GM23338 (cell line): ENCODE measurements around the gene EVI5. TPM values are rescaled to one million over a fixed set of nuclear protein-coding genes. Genes with fewer than 3 reads are reported as not detected.

Experiments
- ATAC-seq: fragments of 200-7000 bp; cut with Tn5 transposase; 3 replicates; pipeline ENCODE4 v1.9.1; 2020
- DNase-seq: peaks from one replicate; pipeline ENCODE4 v3.0.0-alpha.2; 2015; ENCODE audit warnings: low spot score
- H2AFZ ChIP-seq: fragments of 200-600 bp; sonication (generic); 2 replicates; pipeline ENCODE4 v1.8.0; 2016; ENCODE audit warnings: antibody characterized with exemption, mild to moderate bottlenecking, moderate library complexity
- H3F3A ChIP-seq: fragments of 200-600 bp; sonication (generic); replicated peaks from 2 replicates; pipeline ENCODE4 v1.8.0; 2017; ENCODE audit warnings: antibody characterized with exemption, mixed run types, low read depth
- H3K27ac ChIP-seq: fragments of 200-600 bp; sonication (generic); 2 replicates; pipeline ENCODE4 v1.6.1; 2016; ENCODE audit warnings: low read depth
- H3K27me3 ChIP-seq: fragments of 200-600 bp; sonication (generic); 2 replicates; pipeline ENCODE4 v1.8.0; 2016; ENCODE audit warnings: mild to moderate bottlenecking, mixed run types, moderate library complexity; ENCODE audit not compliant: insufficient read depth
- H3K36me3 ChIP-seq: fragments of 200-600 bp; sonication (generic); 2 replicates; pipeline ENCODE4 v1.8.0; 2016; ENCODE audit warnings: mild to moderate bottlenecking; ENCODE audit not compliant: insufficient read depth
- H3K4me1 ChIP-seq: fragments of 200-600 bp; sonication (generic); 2 replicates; pipeline ENCODE4 v1.8.0; 2016; ENCODE audit warnings: mild to moderate bottlenecking, moderate library complexity; ENCODE audit not compliant: insufficient read depth
- H3K4me2 ChIP-seq: fragments of 200-600 bp; sonication (generic); 2 replicates; pipeline ENCODE4 v1.7.1; 2017; ENCODE audit warnings: mixed run types
- H3K4me3 ChIP-seq: fragments of 200-600 bp; sonication (generic); 2 replicates; pipeline ENCODE4 v1.6.1; 2016; ENCODE audit warnings: mixed run types
- H3K79me2 ChIP-seq: fragments of 200-600 bp; sonication (generic); replicated peaks from 2 replicates; pipeline ENCODE4 v1.8.0; 2017; ENCODE audit warnings: mild to moderate bottlenecking; ENCODE audit not compliant: insufficient read depth
- H3K9me2 ChIP-seq: fragments of 200-600 bp; sonication (generic); 2 replicates; pipeline ENCODE4 v1.8.0; 2017; ENCODE audit not compliant: insufficient read depth
- H4K20me1 ChIP-seq: fragments of 200-600 bp; sonication (generic); replicated peaks from 2 replicates; pipeline ENCODE4 v1.8.0; 2017; ENCODE audit warnings: mild to moderate bottlenecking; ENCODE audit not compliant: insufficient read depth
- H3K27ac Mint-ChIP-seq: 2 replicates; pipeline ENCODE4 v1.8.0; 2020; ENCODE audit warnings: inconsistent platforms, mild to moderate bottlenecking, moderate library complexity, mixed read lengths
- H3K27me3 Mint-ChIP-seq: 3 replicates; pipeline ENCODE4 v1.8.0; 2022; ENCODE audit warnings: low read depth, mild to moderate bottlenecking, moderate library complexity, mixed read lengths, inconsistent platforms; ENCODE audit not compliant: insufficient read depth, poor library complexity
- H3K36me3 Mint-ChIP-seq: 3 replicates; pipeline ENCODE4 v1.8.0; 2021; ENCODE audit warnings: low read depth, mild to moderate bottlenecking, inconsistent platforms, moderate library complexity, mixed read lengths
- H3K4me1 Mint-ChIP-seq: 3 replicates; pipeline ENCODE4 v1.8.0; 2020; ENCODE audit warnings: mild to moderate bottlenecking, inconsistent platforms, mixed read lengths
- H3K4me3 Mint-ChIP-seq: 3 replicates; pipeline ENCODE4 v1.8.0; 2021; ENCODE audit warnings: moderate library complexity, mild to moderate bottlenecking, inconsistent platforms, mixed read lengths
- H3K9me3 Mint-ChIP-seq: 3 replicates; pipeline ENCODE4 v1.8.0; 2020; ENCODE audit warnings: moderate library complexity, mild to moderate bottlenecking, inconsistent platforms, mixed read lengths
- CREB1 ChIP-seq: fragments of 250-450 bp; sonication (Bioruptor Pico); IDR thresholded peaks from 2 replicates; pipeline ENCODE4 v1.5.0; 2020; ENCODE audit warnings: low read depth, mild to moderate bottlenecking, moderate library complexity
- CTCF ChIP-seq, 2 experiments: fragments of 200-600 bp in 1 of 2; sonication (generic) in 1 of 2; conservative IDR thresholded peaks; 2 replicates each; pipeline versions ENCODE4 v1.5.1 to v1.6.1; 2016 to 2017; ENCODE audit warnings: antibody characterized with exemption in 2 of 2, low read depth in 2 of 2, mild to moderate bottlenecking in 2 of 2, moderate library complexity in 1 of 2
- EZH2 ChIP-seq: fragments of 200-600 bp; sonication (generic); IDR thresholded peaks from one replicate; pipeline ENCODE4 v1.8.0; 2017; ENCODE audit warnings: antibody characterized with exemption, mild to moderate bottlenecking, low read depth; ENCODE audit not compliant: unreplicated experiment
- EZH2phosphoT487 ChIP-seq: fragments of 200-600 bp; sonication (generic); IDR thresholded peaks from one replicate; pipeline ENCODE4 v1.8.1; 2018; ENCODE audit warnings: antibody characterized with exemption; ENCODE audit not compliant: unreplicated experiment
- JUNB ChIP-seq: IDR thresholded peaks from one replicate; pipeline ENCODE4 v1.6.1; 2016; ENCODE audit warnings: antibody characterized with exemption; ENCODE audit not compliant: unreplicated experiment
- NANOG ChIP-seq: IDR thresholded peaks from 2 replicates; pipeline ENCODE4 v1.6.1; 2016; ENCODE audit warnings: antibody characterized with exemption, borderline replicate concordance
- POLR2AphosphoS5 ChIP-seq: IDR thresholded peaks from 2 replicates; pipeline ENCODE4 v1.6.1; 2016; ENCODE audit warnings: antibody characterized with exemption, low read depth
- STAT1 ChIP-seq: IDR thresholded peaks from one replicate; pipeline ENCODE4 v1.6.1; 2016; ENCODE audit warnings: antibody characterized with exemption; ENCODE audit not compliant: unreplicated experiment
- ZNF114 ChIP-seq: fragments of 250-450 bp; sonication (Bioruptor Pico); IDR thresholded peaks from 2 replicates; pipeline ENCODE4 v1.5.0; 2020; ENCODE audit warnings: mild to moderate bottlenecking, moderate library complexity
- ZNF331 ChIP-seq: fragments of 250-450 bp; sonication (Bioruptor Pico); IDR thresholded peaks from 2 replicates; pipeline ENCODE4 v1.5.0; 2020; ENCODE audit warnings: low read depth, mild to moderate bottlenecking, moderate library complexity
- polyA plus RNA-seq: library from polyadenylated mRNA; unstranded; fragments of >200 nt; fragmentation: Nextera tagmentation; extraction: Ambion mirVana; gene quantifications from 2 replicates; pipeline ENCODE4 v1.2.1, GENCODE V29; 2016
- total RNA-seq: library from RNA; depleted of rRNA; stranded (reverse); fragments of >200 nt; shearing (Covaris generic); gene quantifications from 2 replicates; pipeline ENCODE4 v1.2.3, GENCODE V29; 2014
- TF ChIP-seq, protein P1 (sequence below): IDR thresholded peaks from 2 replicates; pipeline ENCODE4 v1.6.1; 2016; ENCODE audit warnings: antibody characterized with exemption
- TF ChIP-seq, protein P2 (sequence below): IDR thresholded peaks from one replicate; pipeline ENCODE4 v1.6.1; 2018; ENCODE audit warnings: antibody characterized with exemption; ENCODE audit not compliant: unreplicated experiment

EVI5 gene
- total and polyA plus RNA-seq, 2 experiments from 2014 or later: 15.6 to 24.8 TPM

DNA sequence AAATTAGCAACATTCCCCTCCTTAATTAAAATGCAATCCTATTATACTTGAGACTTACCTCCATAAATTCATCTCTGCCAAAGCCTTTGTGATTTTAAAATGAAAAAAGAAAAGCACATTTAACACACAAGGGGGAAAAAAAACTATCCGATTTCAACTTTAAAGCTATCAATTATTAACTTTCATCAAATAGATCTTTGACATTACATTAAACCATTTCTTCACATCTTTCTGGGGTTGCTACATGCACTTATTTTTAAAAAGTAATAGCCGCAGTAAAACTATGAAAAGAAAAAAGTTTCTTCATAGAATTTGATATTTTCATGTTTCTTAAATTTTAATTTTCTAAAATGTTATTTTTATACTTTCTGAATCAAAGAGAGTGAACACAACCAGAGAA, 71.0 kb downstream of the EVI5 start:
- ATAC-seq (no peak), DNase-seq (no peak)
- no peak overlapping the region for H3K4me2 ChIP-seq
- TF ChIP-seq ZNF114 (CRISPR knock-in tag) (no peak), EZH2phosphoT487 (no peak), STAT1 (no peak), NANOG (no peak), ZNF331 (CRISPR knock-in tag) (no peak), EZH2 (no peak), CREB1 (no peak)
- TF ChIP-seq, protein P1, sequence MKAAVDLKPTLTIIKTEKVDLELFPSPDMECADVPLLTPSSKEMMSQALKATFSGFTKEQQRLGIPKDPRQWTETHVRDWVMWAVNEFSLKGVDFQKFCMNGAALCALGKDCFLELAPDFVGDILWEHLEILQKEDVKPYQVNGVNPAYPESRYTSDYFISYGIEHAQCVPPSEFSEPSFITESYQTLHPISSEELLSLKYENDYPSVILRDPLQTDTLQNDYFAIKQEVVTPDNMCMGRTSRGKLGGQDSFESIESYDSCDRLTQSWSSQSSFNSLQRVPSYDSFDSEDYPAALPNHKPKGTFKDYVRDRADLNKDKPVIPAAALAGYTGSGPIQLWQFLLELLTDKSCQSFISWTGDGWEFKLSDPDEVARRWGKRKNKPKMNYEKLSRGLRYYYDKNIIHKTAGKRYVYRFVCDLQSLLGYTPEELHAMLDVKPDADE: no peak
- TF ChIP-seq, protein P2, sequence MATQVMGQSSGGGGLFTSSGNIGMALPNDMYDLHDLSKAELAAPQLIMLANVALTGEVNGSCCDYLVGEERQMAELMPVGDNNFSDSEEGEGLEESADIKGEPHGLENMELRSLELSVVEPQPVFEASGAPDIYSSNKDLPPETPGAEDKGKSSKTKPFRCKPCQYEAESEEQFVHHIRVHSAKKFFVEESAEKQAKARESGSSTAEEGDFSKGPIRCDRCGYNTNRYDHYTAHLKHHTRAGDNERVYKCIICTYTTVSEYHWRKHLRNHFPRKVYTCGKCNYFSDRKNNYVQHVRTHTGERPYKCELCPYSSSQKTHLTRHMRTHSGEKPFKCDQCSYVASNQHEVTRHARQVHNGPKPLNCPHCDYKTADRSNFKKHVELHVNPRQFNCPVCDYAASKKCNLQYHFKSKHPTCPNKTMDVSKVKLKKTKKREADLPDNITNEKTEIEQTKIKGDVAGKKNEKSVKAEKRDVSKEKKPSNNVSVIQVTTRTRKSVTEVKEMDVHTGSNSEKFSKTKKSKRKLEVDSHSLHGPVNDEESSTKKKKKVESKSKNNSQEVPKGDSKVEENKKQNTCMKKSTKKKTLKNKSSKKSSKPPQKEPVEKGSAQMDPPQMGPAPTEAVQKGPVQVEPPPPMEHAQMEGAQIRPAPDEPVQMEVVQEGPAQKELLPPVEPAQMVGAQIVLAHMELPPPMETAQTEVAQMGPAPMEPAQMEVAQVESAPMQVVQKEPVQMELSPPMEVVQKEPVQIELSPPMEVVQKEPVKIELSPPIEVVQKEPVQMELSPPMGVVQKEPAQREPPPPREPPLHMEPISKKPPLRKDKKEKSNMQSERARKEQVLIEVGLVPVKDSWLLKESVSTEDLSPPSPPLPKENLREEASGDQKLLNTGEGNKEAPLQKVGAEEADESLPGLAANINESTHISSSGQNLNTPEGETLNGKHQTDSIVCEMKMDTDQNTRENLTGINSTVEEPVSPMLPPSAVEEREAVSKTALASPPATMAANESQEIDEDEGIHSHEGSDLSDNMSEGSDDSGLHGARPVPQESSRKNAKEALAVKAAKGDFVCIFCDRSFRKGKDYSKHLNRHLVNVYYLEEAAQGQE: no peak
- no peaks in the 10 kb centered on the region for H3K36me3 ChIP-seq
- H3K27me3 ChIP-seq: no peaks in the 10 kb centered on the region
- Mint-ChIP-seq H3K4me1 (peaks cover 21% of the 10 kb centered on the region; the same call in 2 of the 3 replicates), H3K27me3 (peaks cover 2% of the 10 kb centered on the region), H3K9me3 (no peaks in the 10 kb centered on the region), H3K4me3 (no peak overlapping the region), H3K36me3 (peaks cover 4% of the 10 kb centered on the region; the same call in 1 of the 3 replicates), H3K27ac (no peak overlapping the region)
- no peaks in the 10 kb centered on the region for H3F3A ChIP-seq
- no peak overlapping the region for H3K4me3 ChIP-seq
- no peak overlapping the region for H3K27ac ChIP-seq
- no peak overlapping the region for H2AFZ ChIP-seq
- H3K79me2 ChIP-seq: peaks cover under 1% of the 10 kb centered on the region
- H3K4me1 ChIP-seq: peaks cover 11% of the 10 kb centered on the region; the same call in 1 of the 2 replicates
- no peaks in the 10 kb centered on the region for H4K20me1 ChIP-seq
- H3K9me2 ChIP-seq: no peaks in the 10 kb centered on the region

- H3K4me3 Mint-ChIP-seq: no peak overlapping the region
- peaks cover 31% of the 10 kb centered on the region; the same call in 2 of the 3 replicates for H3K4me1 Mint-ChIP-seq
- no peaks in the 10 kb centered on the region for H3K36me3 ChIP-seq
- H3K27ac ChIP-seq: no peak overlapping the region
- no peaks in the 10 kb centered on the region for H4K20me1 ChIP-seq
- no peak for ATAC-seq
- H3K27me3 Mint-ChIP-seq: peaks cover 2% of the 10 kb centered on the region
- H3K36me3 Mint-ChIP-seq: peaks cover 4% of the 10 kb centered on the region; the same call in 1 of the 3 replicates
- H3K9me3 Mint-ChIP-seq: no peaks in the 10 kb centered on the region
- peaks cover 11% of the 10 kb centered on the region; the same call in 1 of the 2 replicates for H3K4me1 ChIP-seq
- no peaks in the 10 kb centered on the region for H3F3A ChIP-seq
- H3K27me3 ChIP-seq: no peaks in the 10 kb centered on the region
- H2AFZ ChIP-seq: no peak overlapping the region
- peaks cover 6% of the 10 kb centered on the region; the same call in 1 of the 2 replicates for H3K79me2 ChIP-seq
- no peak overlapping the region for H3K4me2 ChIP-seq
- no peak overlapping the region for H3K4me3 ChIP-seq
- H3K9me2 ChIP-seq: no peaks in the 10 kb centered on the region
- no peak overlapping the region for H3K27ac Mint-ChIP-seq
- no peak for DNase-seq
- no peak for TF ChIP-seq JUNB
- no peak for TF ChIP-seq EZH2
- TF ChIP-seq NANOG: no peak
- no peak for TF ChIP-seq POLR2AphosphoS5
- TF ChIP-seq, protein P1: no peak
- TF ChIP-seq ZNF331 (CRISPR knock-in tag): no peak
- TF ChIP-seq, protein P2: no peak
- no peak for TF ChIP-seq STAT1
- no peak for TF ChIP-seq CTCF (conservative IDR thresholded peaks at IDR 0.05; ENCODE audit: low read depth in 2 of 2)
- TF ChIP-seq ZNF114 (CRISPR knock-in tag): no peak
Observed at GRCh38 chr1:92711473-92712165, 73.3 kb downstream of the EVI5 start.
